Aorta (tissue), 5 donors: Measurements from ENCODE around the gene CS. TPM values are rescaled to one million over a fixed set of nuclear protein-coding genes. Genes with fewer than 3 reads are reported as not detected.
"Not testable (repeated sequence)": the region's sequence is repeated elsewhere in the genome, so short reads cannot be mapped to it uniquely, and the experiment has no call there.

Source experiments
- ATAC-seq: fragments of 200-7000 bp; cut with Tn5 transposase; one replicate; pipeline ENCODE4 v1.9.1; 2022; ENCODE audit warnings: moderate library complexity; ENCODE audit not compliant: low FRiP score
- DNase-seq, 2 donors: peaks; one replicate each; pipeline ENCODE4 v3.0.0-alpha.2; 2020
- H3K27ac ChIP-seq, 2 donors: one replicate each; pipeline ENCODE4 v1.5.1; 2013; ENCODE audit warnings: low read length in 2 of 2, mild to moderate bottlenecking in 2 of 2, moderate library complexity in 2 of 2, control low read depth in 1 of 2, inconsistent platforms in 1 of 2, low read depth in 1 of 2
- H3K27me3 ChIP-seq, 2 donors: one replicate each; pipeline ENCODE4 v1.6.1; 2013; ENCODE audit warnings: control low read depth in 1 of 2, low read length in 1 of 2, mild to moderate bottlenecking in 1 of 2, moderate library complexity in 1 of 2; ENCODE audit not compliant: insufficient read depth in 2 of 2, control insufficient read depth in 1 of 2
- H3K36me3 ChIP-seq, 2 donors: one replicate each; pipeline ENCODE4 v1.6.1; 2013; ENCODE audit warnings: control low read depth in 1 of 2, low read length in 1 of 2, mild to moderate bottlenecking in 1 of 2; ENCODE audit not compliant: insufficient read depth in 2 of 2, control insufficient read depth in 1 of 2
- H3K4me1 ChIP-seq, 2 donors: one replicate each; pipeline ENCODE4 v1.6.1; 2013; ENCODE audit warnings: low read length in 2 of 2, control low read depth in 1 of 2, mild to moderate bottlenecking in 1 of 2, moderate library complexity in 1 of 2; ENCODE audit not compliant: insufficient read depth in 2 of 2, control insufficient read depth in 1 of 2
- H3K4me3 ChIP-seq, 2 donors: one replicate each; pipeline ENCODE4 v1.5.1; 2013; ENCODE audit warnings: low read length in 2 of 2, control low read depth in 1 of 2, mild to moderate bottlenecking in 1 of 2
- H3K9me3 ChIP-seq: one replicate; pipeline ENCODE4 v1.6.1; 2013; ENCODE audit warnings: mild to moderate bottlenecking, low read length; ENCODE audit not compliant: control insufficient read depth
- WGBS, 2 donors: extraction: QIAGEN DNeasy Blood & Tissue Kit; methylation state at CpG; one replicate each; pipeline ENCODE4 v1.1.7; 2013; 5-methylcytosine and 5-hydroxymethylcytosine counted together
- intact Hi-C, 2 donors: fragments of 100-400 bp; cut with DNase I; formaldehyde crosslinking; loops; one replicate each; pipeline versions ENCODE4 v1.14.2 to v1.15.0; 2022
- polyA plus RNA-seq, 2 donors: library from polyadenylated mRNA; stranded (reverse); fragments of 200-250 nt; gene quantifications; one replicate each; pipeline ENCODE4 v1.2.3, GENCODE V29; 2013
- total RNA-seq, 2 donors: library from RNA; stranded (reverse); fragmentation: NEBNext Ultra II Directional; extraction: Animal tissue kit (Norgen Biotek cat#: 25700); gene quantifications; one replicate each; pipeline ENCODE4 v1.2.1, GENCODE V29; 2021
- donor health status: healthy with polysubstance abuse.
- donor health status: Bipolar disorder and iron deficiency.
- donor health status: DM: no; HTN: no; CAD: no.
- donor health status: DM: no; HTN: no; CAD: no.
- donor health status: DM: yes; HTN: yes; CAD: no.

The CS gene
- total and polyA plus RNA-seq, 4 donors = 49.5 to 104 (median 79.5) TPM

GRCh38 chr12:56274299-56274698 is 25.8 kb downstream of the CS start:
- Histone ChIP-seq H3K4me3 (no peak overlapping the region), H3K27me3 (no peaks in the 10 kb centered on the region), H3K36me3 (peaks cover 6 to 11% of the 10 kb centered on the region in 2 donors), H3K4me1 (no peaks in the 10 kb centered on the region), H3K9me3 (no peaks in the 10 kb centered on the region), H3K27ac (no peak overlapping the region)
- no peak for ATAC-seq
- intact Hi-C loops = no loop called here
- 95 to 98% methylated on average over 2 of the region's 2 CpGs for WGBS, 2 donors
- DNase-seq = no peak

- ATAC-seq, H3K4me3 ChIP-seq, H3K9me3 ChIP-seq, intact Hi-C loops, H3K27me3 ChIP-seq, H3K27ac ChIP-seq, H3K4me1 ChIP-seq: not testable (repeated sequence)
- 74 to 84% methylated on average over 2 of the region's 2 CpGs for WGBS, 2 donors
- peak in 1 of 2 donors; percentile 3 for DNase-seq
- H3K36me3 ChIP-seq = peaks cover 6 to 12% of the 10 kb centered on the region in 2 donors
Measured at GRCh38 chr12:56272468-56272867, 27.7 kb downstream of the CS start.

GRCh38 chr12:56271031-56271430 is 29.1 kb downstream of the CS start:
- ATAC-seq = peak; percentile 5
- Histone ChIP-seq H3K36me3 (peaks cover 6 to 9% of the 10 kb centered on the region in 2 donors), H3K27ac (no peak overlapping the region), H3K4me3 (no peak overlapping the region), H3K9me3 (no peaks in the 10 kb centered on the region), H3K27me3 (no peaks in the 10 kb centered on the region), H3K4me1 (no peaks in the 10 kb centered on the region)
- 2 to 7% methylated on average over 1 of the region's 1 CpG for WGBS, 2 donors
- DNase-seq = no peak
- intact Hi-C loops = no loop called here

DNA sequence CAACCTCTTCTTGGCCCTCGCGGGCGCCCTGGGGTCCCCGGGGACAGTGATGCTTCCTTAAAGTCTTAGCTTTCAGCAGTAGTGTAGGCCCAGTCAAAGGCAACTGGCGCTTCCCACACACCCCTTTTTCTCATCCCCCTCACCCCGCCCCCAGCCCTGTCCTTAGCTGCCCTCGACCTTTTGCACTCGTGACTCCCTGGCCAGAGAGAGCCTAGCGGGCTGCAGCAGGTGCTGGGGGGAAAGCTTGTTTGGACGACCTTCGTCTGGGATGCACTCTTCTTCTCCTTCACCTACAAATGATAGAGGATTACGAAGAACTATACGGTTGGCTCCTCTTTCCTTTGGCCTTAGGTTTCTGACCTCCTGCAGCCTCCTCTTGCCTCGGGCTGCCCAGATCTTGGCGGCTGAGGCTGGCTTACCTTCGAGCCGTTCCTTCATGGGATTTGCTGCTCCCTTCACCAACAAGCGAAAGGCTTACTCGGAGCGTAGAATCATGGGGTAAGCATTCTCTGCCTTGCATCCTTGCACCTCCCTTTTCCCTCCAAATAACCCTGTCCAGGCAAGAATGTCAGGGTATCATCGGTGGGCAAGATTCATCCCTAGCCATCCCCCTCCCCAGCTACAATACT is 32.6 kb downstream of the CS start:
- H3K4me1 ChIP-seq = no peaks in the 10 kb centered on the region
- H3K4me3 ChIP-seq = peak overlapping the region; percentile 46 to 54
- peak; percentile 16 for ATAC-seq
- 25 to 27% methylated on average over 21 of the region's 21 CpGs for WGBS, 2 donors
- H3K27me3 ChIP-seq = no peaks in the 10 kb centered on the region
- intact Hi-C loops = no loop called here
- H3K27ac ChIP-seq = peak overlapping the region in 1 of 2 donors; percentile 69
- no peaks in the 10 kb centered on the region for H3K9me3 ChIP-seq
- H3K36me3 ChIP-seq = peaks cover 0 to 1% of the 10 kb centered on the region in 2 donors
- no peak for DNase-seq

DNA sequence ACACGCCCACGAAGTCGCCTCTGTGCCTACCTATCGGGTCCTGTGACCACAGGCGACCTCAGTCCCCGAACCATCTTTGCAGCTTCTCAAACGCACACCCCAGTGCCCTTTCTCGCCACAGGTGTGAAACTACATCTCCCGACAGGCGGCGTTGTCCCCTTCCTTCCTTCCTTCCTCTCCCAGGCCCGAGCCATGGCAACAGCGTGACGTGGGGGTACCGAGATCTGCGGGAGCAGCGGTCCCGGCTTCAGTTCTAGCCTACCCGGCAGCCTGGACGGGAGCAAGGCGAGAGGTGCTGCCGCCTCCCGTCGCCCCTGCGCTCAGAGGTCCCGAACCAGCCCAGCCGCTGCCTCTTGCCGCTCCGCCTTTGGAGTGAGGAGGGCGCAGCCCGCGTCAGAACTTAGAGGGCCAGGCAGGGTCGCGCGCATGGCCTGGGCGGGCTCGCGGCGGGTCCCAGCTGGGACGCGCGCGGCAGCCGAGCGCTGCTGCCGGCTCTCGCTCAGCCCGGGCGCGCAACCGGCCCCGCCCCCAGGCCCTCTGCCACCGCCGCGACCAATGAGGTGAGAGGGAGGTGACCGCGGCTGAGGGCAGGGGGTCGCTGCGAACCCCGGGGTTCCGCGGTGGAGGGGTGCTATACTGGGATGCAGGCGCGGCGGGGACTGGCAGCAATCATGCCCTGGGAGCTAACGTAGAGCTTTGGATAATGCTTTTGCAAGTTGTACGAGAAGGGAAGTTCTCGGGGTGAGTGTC is 33.3 kb downstream of the CS start, which contains the start of gene COQ10A:
Gene COQ10A, plus strand, starts transcription at position 250 of the 750 bp plus-strand sequence. Its CDS starts 177 bp downstream, at position 427.
- H3K27me3 ChIP-seq = no peaks in the 10 kb centered on the region
- DNase-seq (peak; percentile 94 to 95), ATAC-seq (peak; percentile 96)
- no peaks in the 10 kb centered on the region for H3K9me3 ChIP-seq
- peak within 1 kb of the TSS in 1 of 2 donors; percentile 72 for H3K27ac ChIP-seq
- H3K4me3 ChIP-seq = peak within 1 kb of the TSS; percentile 46 to 54
- no peaks in the 10 kb centered on the region for H3K4me1 ChIP-seq
- 0 to 1% methylated on average over 55 to 68 of the region's 68 CpGs for WGBS, 2 donors
- H3K36me3 ChIP-seq = peaks cover 0 to 1% of the 10 kb centered on the region in 2 donors
- intact Hi-C loops = no loop called here

DNA sequence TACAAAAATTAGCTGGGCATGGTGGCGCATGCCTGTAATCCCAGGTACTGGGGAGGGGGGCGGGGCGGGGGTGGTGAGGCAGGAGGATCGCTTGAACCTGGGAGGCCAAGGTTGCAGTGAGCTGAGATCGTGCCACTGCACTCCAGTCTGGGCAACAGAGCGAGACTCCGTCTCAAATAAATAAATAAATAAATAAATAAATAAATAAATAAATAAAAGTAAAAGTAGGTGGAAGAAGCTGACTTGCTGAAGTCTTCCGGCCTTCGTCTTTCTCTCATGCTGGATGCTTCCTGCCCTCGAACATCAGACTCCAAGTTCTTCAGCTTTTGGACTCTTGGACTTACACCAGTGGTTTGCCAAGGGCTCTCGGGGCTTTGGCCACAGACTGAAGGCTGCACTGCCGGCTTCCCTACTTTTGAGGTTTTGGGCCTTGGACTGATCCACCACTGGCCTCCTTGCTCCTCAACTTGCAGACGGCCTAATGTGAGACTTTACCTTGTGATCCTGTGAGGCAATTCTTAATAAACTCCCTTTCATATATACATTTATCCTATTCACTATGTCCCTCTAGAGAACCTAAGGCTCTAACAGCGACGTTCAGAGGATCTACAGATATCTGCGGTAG is 34.0 kb downstream of the CS start:
- not testable (repeated sequence) for H3K9me3 ChIP-seq

GRCh38 chr12:56262955-56263354 is 37.2 kb downstream of the CS start:
- DNase-seq, H3K27ac ChIP-seq, H3K27me3 ChIP-seq, H3K36me3 ChIP-seq, H3K4me3 ChIP-seq, ATAC-seq, intact Hi-C loops, H3K9me3 ChIP-seq, H3K4me1 ChIP-seq: not testable (repeated sequence)
- WGBS, 2 donors = 90 to 93% methylated on average over 7 of the region's 7 CpGs

More for the DNA sequence above, 34.0 kb downstream of the CS start:
- DNase-seq, H3K27me3 ChIP-seq, H3K36me3 ChIP-seq, ATAC-seq, intact Hi-C loops, H3K4me1 ChIP-seq: not testable (repeated sequence)
- Histone ChIP-seq H3K4me3 (peak overlapping the region in 1 of 2 donors; percentile 54), H3K27ac (peak overlapping the region in 1 of 2 donors; percentile 72)
- 44 to 50% methylated on average over 15 to 16 of the region's 16 CpGs for WGBS, 2 donors

- Histone ChIP-seq H3K36me3 (no peaks in the 10 kb centered on the region), H3K27ac (no peak overlapping the region), H3K4me3 (no peak overlapping the region), H3K27me3 (no peaks in the 10 kb centered on the region), H3K9me3 (no peaks in the 10 kb centered on the region), H3K4me1 (peaks cover 0 to under 1% of the 10 kb centered on the region in 2 donors)
- intact Hi-C loops = no loop called here
- DNase-seq (no peak), ATAC-seq (no peak)
- WGBS, 2 donors = 87 to 90% methylated on average over 5 of the region's 5 CpGs
Measured at GRCh38 chr12:56261503-56262232, 38.5 kb downstream of the CS start.
